PFSK-1 (cell line): ENCODE data around the gene PRMT7.

Source experiments
- POLR2AphosphoS5 ChIP-seq: IDR thresholded peaks from 2 replicates; pipeline ENCODE4 v1.6.1; 2012; ENCODE audit warnings: low read depth, mild to moderate bottlenecking, control low read depth, low read length, moderate library complexity
- REST ChIP-seq, 2 experiments: IDR thresholded peaks; 2 replicates each; pipeline versions ENCODE4 v1.6.1 to v1.8.0; 2011 to 2012; ENCODE audit warnings: low read depth in 2 of 2, low read length in 2 of 2, control low read depth in 1 of 2, inconsistent platforms in 1 of 2, mild to moderate bottlenecking in 1 of 2, moderate library complexity in 1 of 2; ENCODE audit not compliant: insufficient read depth in 1 of 2
- SIN3A ChIP-seq: IDR thresholded peaks from 2 replicates; pipeline ENCODE4 v1.6.1; 2012; ENCODE audit warnings: mild to moderate bottlenecking, low read length, moderate library complexity, borderline replicate concordance; ENCODE audit not compliant: insufficient read depth
- TAF1 ChIP-seq: IDR thresholded peaks from 2 replicates; pipeline ENCODE4 v1.6.1; 2012; ENCODE audit warnings: low read length, control low read depth, borderline replicate concordance; ENCODE audit not compliant: insufficient read depth

DNA sequence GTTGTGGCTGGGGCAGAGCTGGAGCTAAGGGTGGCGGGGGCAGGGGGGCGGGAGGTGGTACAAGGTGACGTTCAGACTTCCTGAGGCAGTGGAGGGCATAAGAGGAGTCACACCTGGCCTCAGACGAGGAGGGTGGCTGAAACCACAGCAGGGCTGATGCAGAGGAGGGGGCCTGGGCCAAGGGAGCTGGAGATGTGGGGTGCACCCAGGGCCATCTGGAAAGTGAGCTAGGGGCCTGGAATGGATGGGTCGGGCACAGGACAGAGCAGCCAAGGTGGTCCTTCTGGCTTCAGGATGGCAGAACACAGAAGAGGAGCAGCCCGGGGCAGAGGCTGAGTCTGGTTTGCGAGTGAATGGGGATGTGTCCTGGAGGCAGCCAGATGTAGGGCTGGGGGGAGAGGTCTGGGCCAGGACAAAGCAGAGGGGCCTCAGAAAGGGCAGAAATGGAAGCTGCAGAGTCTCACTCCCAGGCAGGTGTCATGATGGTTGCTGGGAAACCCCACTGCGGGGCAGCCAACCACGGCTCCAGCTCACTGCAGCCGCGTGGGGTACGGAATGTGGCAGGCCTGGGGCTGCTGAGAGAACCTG, 57.6 kb downstream of the PRMT7 start:
- no peak for TF ChIP-seq POLR2AphosphoS5
- no peak for TF ChIP-seq REST (IDR thresholded peaks at IDR 0.05; ENCODE audit: insufficient read depth in 1 of 2, low read depth in 2 of 2, low read length in 2 of 2)
- no peak for TF ChIP-seq TAF1
- no peak for TF ChIP-seq SIN3A
